Measurements from ENCODE around the gene SCFD2. TPM values are rescaled to one million over a fixed set of nuclear protein-coding genes. Genes with fewer than 3 reads are reported as not detected.
"Not testable (repeated sequence)": the region's sequence is repeated elsewhere in the genome, so short reads cannot be mapped to it uniquely, and the experiment has no call there.

SCFD2 gene
- total RNA-seq, 1 donor from 2014 or later: 10.7 TPM

DNA sequence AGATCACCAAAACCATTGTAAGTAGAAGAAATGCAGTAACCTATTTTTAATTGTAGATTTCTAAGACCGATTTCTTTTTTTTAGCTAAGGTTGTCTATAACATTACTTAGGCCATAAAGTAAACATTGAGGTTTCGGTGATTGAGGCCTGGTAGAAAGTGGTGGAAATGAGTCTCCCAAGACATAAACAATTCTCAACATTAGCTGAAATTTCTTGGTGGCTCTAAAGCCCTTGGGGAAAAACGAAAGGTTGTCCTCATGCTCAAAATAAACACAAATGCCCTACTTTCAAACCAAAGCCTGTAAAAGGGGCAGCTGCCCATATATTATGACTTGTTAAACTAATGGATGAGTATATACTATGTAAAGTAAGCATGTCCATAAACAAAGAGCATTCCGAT is 98.8 kb downstream of the SCFD2 start:
- DNase-seq (ENCODE audit: low spot score): no peak
- H3K9me3 Mint-ChIP-seq (ENCODE audit: low read depth): peaks cover 10% of the 10 kb centered on the region

GRCh38 chr4:53255986-53256385 is 109.9 kb downstream of the SCFD2 start:
- H3K36me3 Mint-ChIP-seq (ENCODE audit: low read depth); H3K4me1 Mint-ChIP-seq (ENCODE audit: low read depth); H3K27ac Mint-ChIP-seq (ENCODE audit: unreplicated experiment); H3K4me3 Mint-ChIP-seq (ENCODE audit: unreplicated experiment); H3K9me3 Mint-ChIP-seq (ENCODE audit: low read depth); H3K27me3 Mint-ChIP-seq (ENCODE audit: low read depth); DNase-seq (ENCODE audit: low spot score): not testable (repeated sequence)

More for the DNA sequence above, 98.8 kb downstream of the SCFD2 start:
- TF ChIP-seq, protein P1, sequence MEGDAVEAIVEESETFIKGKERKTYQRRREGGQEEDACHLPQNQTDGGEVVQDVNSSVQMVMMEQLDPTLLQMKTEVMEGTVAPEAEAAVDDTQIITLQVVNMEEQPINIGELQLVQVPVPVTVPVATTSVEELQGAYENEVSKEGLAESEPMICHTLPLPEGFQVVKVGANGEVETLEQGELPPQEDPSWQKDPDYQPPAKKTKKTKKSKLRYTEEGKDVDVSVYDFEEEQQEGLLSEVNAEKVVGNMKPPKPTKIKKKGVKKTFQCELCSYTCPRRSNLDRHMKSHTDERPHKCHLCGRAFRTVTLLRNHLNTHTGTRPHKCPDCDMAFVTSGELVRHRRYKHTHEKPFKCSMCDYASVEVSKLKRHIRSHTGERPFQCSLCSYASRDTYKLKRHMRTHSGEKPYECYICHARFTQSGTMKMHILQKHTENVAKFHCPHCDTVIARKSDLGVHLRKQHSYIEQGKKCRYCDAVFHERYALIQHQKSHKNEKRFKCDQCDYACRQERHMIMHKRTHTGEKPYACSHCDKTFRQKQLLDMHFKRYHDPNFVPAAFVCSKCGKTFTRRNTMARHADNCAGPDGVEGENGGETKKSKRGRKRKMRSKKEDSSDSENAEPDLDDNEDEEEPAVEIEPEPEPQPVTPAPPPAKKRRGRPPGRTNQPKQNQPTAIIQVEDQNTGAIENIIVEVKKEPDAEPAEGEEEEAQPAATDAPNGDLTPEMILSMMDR (IDR thresholded peaks at IDR 0.05): no peak
- Mint-ChIP-seq H3K36me3 (ENCODE audit: low read depth) (peaks cover 13% of the 10 kb centered on the region), H3K4me1 (ENCODE audit: low read depth) (no peaks in the 10 kb centered on the region), H3K4me3 (ENCODE audit: unreplicated experiment) (no peak overlapping the region), H3K27me3 (ENCODE audit: low read depth) (no peaks in the 10 kb centered on the region), H3K27ac (ENCODE audit: unreplicated experiment) (no peak overlapping the region)

- peak; percentile 35 for DNase-seq (ENCODE audit: low spot score)
- no peaks in the 10 kb centered on the region for H3K27me3 Mint-ChIP-seq (ENCODE audit: low read depth)
Observed at GRCh38 chr4:53240573-53240972, 125.3 kb downstream of the SCFD2 start.

DNA sequence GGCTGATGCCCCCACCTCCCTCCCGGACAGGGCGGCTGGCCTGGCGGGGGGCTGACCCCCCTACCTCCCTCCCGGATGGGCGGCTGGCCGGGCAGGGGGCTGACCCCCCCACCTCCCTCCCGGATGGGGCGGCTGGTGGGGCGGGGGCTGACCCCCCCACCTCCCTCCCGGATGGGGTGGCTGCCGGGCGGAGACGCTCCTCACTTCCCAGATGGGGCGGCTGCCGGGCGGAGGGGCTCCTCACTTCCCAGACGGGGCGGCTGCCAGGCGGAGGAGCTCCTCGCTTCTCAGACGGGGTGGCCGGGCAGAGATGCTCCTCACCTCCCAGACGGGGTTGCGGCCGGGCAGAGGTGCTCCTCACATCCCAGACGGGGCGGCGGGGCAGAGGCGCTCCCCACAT is 127.5 kb downstream of the SCFD2 start:
- peaks cover 14% of the 10 kb centered on the region for H3K4me1 Mint-ChIP-seq (ENCODE audit: low read depth)
- H3K27me3 Mint-ChIP-seq (ENCODE audit: low read depth): not testable (repeated sequence)

More at GRCh38 chr4:53240573-53240972, 125.3 kb downstream of the SCFD2 start:
- Mint-ChIP-seq H3K4me1 (ENCODE audit: low read depth) (peaks cover 11% of the 10 kb centered on the region), H3K4me3 (ENCODE audit: unreplicated experiment) (no peak overlapping the region), H3K27ac (ENCODE audit: unreplicated experiment) (no peak overlapping the region), H3K9me3 (ENCODE audit: low read depth) (peaks cover 18% of the 10 kb centered on the region), H3K36me3 (ENCODE audit: low read depth) (peaks cover 4% of the 10 kb centered on the region)
- TF ChIP-seq, protein P1 (IDR thresholded peaks at IDR 0.05): no peak

GRCh38 chr4:53237811-53238210 is 128.1 kb downstream of the SCFD2 start:
- not testable (repeated sequence) for H3K27ac Mint-ChIP-seq (ENCODE audit: unreplicated experiment); H3K9me3 Mint-ChIP-seq (ENCODE audit: low read depth); H3K27me3 Mint-ChIP-seq (ENCODE audit: low read depth); DNase-seq (ENCODE audit: low spot score); H3K36me3 Mint-ChIP-seq (ENCODE audit: low read depth); H3K4me3 Mint-ChIP-seq (ENCODE audit: unreplicated experiment)
- peaks cover 17% of the 10 kb centered on the region for H3K4me1 Mint-ChIP-seq (ENCODE audit: low read depth)

More for the DNA sequence above, 127.5 kb downstream of the SCFD2 start:
- not testable (repeated sequence) for H3K9me3 Mint-ChIP-seq (ENCODE audit: low read depth); H3K27ac Mint-ChIP-seq (ENCODE audit: unreplicated experiment); DNase-seq (ENCODE audit: low spot score); H3K36me3 Mint-ChIP-seq (ENCODE audit: low read depth); H3K4me3 Mint-ChIP-seq (ENCODE audit: unreplicated experiment)

- H3K4me3 Mint-ChIP-seq (ENCODE audit: unreplicated experiment); H3K27ac Mint-ChIP-seq (ENCODE audit: unreplicated experiment); H3K9me3 Mint-ChIP-seq (ENCODE audit: low read depth); H3K27me3 Mint-ChIP-seq (ENCODE audit: low read depth); H3K36me3 Mint-ChIP-seq (ENCODE audit: low read depth); DNase-seq (ENCODE audit: low spot score): not testable (repeated sequence)
- peaks cover 12% of the 10 kb centered on the region for H3K4me1 Mint-ChIP-seq (ENCODE audit: low read depth)
Observed at GRCh38 chr4:53236624-53237023, 129.2 kb downstream of the SCFD2 start.

DNA sequence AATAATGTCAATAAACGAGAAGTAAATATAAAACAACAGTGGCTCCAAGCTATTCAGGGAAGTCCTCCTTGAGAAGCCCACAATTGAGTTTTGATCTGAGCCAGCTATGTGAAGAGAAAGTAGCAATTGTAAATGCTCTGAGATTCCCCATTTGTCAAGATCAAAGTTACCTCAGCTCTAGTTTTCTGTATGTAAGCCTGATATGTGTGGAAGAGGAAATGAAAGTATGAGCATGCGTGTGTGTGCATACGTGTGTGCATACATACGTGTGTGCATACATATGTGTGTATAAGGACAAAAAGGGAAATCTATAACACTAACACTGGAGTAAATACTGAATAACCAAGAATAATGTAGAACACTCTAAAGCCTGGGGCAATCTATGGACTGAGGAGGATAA is 130.3 kb downstream of the SCFD2 start:
- no peaks in the 10 kb centered on the region for H3K9me3 Mint-ChIP-seq (ENCODE audit: low read depth)
- no peaks in the 10 kb centered on the region for H3K36me3 Mint-ChIP-seq (ENCODE audit: low read depth)
- DNase-seq (ENCODE audit: low spot score): no peak
- H3K4me1 Mint-ChIP-seq (ENCODE audit: low read depth): peaks cover 12% of the 10 kb centered on the region
- TF ChIP-seq, protein P1 (IDR thresholded peaks at IDR 0.05): no peak
- H3K27me3 Mint-ChIP-seq (ENCODE audit: low read depth): no peaks in the 10 kb centered on the region
- H3K27ac Mint-ChIP-seq (ENCODE audit: unreplicated experiment): no peak overlapping the region
- no peak overlapping the region for H3K4me3 Mint-ChIP-seq (ENCODE audit: unreplicated experiment)
